T follicular helper cell (primary cell): ENCODE data around the gene CIITA.
"Not testable (repeated sequence)": the region's sequence is repeated elsewhere in the genome, so short reads cannot be mapped to it uniquely, and the experiment has no call there.

Experiments
- DNase-seq: peaks from one replicate; pipeline ENCODE4 v3.0.0-alpha.2; 2020; ENCODE audit warnings: low read depth

The CIITA gene

DNA sequence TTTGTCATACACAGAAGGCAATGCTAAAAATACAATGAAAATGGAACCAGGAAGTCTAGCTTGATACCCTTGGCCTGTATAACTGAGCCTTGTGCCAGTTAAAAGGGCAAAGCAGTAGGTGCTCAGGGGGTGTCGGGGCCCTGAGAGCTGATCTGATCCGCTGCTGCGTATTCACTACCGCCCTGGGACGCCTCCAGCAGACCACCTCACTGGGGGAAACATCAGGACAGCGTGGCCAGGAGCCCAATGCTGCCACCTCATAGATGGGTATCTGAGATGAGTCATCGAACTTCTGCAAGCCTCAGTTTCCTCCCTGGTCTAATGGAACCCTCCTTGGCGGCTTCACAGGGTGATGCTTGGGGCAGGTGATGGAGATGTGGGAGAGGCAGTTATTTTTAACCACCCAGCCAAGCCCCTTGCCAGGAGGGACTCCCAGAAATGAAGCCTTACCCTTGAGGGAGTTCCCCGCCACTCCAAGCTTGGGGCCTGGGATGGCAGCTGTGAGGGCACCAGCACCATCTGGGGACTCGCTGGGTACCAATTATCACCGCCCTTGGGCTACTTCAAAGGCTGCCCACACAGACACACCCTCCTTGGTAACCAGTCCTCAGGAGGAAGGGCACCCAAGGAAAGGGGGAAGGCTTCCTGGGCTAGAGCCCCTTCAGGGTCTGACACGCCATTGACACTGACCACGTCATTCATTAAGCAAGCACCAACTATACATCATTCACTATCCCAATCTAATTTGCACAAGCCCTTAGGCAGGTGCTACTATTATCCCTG, 57.5 kb downstream of the CIITA start:
- no peak for DNase-seq

DNA sequence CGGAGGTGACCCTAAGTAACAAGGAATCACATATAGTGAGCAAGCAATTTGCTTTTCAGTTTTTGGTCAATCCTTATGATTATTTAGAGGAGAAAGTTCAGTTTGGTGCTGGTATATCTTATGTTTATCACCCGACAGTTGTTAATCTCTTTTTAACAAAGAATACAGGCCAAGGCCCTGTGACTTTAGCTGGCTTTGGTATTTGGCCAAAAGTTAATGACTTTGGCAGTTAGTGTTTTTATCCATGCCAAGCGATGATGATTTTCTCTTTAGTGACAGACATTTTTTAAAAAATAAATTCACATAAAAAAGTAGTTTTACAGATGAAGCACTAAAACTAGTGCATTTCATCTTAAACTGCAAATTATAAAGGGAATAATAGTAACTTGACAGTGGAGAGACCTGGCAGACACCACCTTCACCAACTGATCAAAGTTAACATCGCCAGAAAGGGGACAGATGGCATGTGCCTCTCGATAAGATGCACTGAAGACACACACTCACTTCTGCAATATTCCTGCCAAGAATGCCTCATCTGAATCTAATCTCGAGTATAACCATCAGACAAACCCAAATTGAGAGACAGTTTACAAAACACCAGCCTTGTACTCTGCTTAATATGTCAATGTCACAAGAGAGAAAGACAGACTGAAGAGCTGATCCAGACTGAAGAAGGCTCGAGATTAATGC, 58.4 kb downstream of the CIITA start:
- no peak for DNase-seq

DNA sequence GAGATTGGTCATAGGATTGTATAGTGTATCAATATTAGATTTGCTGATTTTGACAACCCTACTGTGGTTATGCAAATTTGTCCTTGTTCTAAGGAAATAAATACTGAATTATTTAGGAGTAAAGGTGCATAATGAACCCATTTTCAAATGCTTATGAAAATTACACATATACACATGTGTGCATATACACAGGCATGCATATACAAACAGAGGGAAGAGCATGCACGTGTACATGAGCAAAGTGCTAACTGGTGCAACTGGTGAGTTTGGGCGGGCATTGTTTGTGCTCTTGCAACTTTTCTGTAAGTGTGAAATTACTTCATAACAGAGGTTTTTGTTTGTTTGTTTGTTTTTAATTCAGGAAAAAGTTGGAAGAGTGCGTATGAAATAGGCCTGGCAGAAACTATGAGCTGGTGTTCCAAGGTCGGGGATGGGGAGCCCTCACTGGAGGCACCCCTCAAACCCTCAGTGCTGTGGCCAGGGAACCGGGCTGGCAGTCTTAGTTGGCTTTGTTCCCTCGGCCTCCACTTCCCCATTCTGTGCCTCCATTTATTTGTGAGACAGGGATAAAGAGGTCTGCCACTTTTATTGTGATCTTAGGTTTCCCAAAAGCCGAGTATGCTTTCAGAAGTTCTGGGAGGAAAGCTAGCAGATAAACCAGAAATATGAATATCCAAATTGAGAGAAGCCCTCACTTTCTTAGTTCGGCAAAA, 59.4 kb downstream of the CIITA start:
- no peak for DNase-seq

DNA sequence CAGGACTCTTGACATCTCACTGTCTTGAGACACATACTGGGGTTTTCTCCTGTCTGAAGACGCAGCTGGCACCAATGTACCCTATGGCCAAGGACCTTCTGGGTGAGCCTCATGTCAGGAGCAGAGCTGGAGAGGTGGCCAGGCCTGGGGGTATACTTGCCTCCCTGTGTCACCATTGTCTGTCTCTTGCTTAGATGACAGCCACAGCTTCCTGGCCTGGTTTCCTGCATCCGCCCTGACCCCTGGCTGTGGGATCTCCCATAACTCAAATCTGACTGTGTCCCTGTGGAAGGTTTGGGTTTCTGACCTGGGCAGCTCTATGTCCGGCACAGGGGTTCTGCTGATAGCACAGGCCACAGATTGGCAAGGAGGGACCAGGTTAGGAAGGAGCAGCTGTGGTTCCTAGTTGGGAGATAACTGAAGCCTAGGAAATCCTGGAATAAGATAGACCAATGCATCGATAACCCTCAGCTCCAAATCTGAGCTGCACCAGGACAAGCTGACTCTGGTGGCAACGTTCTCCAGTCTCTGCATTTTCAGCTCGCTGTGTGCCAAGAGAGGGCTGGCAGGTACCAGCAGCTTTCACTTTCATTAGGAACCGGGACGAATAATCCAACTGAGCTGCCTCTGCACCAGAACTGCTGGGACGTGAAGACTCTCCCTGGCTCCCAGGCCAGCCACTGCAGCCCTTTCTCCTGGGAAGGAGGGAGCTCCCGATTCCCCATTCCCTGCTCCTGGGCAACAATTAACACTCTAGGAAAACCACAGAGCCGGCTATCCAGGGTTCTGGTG, 60.3 kb downstream of the CIITA start:
- no peak for DNase-seq

DNA sequence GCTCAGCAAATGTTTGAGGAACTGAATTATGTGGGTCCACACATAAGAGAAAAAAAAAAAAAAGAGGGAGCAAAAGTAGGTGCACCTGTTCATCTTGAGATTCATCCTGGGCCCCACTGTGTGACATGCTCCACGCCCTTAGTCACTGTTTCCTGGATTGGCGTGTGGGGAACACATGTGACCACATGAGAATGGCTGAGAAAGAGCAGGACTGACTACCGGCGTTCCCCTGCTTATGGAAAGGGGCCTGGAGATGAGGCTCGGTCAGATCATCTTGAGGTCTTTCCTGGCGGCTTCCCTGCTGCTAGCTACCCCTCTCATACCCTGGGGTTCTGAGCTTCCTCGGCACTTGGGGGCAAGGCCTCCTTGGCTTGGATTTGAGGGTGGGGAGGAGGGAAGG, 61.3 kb downstream of the CIITA start:
- DNase-seq: no peak

DNA sequence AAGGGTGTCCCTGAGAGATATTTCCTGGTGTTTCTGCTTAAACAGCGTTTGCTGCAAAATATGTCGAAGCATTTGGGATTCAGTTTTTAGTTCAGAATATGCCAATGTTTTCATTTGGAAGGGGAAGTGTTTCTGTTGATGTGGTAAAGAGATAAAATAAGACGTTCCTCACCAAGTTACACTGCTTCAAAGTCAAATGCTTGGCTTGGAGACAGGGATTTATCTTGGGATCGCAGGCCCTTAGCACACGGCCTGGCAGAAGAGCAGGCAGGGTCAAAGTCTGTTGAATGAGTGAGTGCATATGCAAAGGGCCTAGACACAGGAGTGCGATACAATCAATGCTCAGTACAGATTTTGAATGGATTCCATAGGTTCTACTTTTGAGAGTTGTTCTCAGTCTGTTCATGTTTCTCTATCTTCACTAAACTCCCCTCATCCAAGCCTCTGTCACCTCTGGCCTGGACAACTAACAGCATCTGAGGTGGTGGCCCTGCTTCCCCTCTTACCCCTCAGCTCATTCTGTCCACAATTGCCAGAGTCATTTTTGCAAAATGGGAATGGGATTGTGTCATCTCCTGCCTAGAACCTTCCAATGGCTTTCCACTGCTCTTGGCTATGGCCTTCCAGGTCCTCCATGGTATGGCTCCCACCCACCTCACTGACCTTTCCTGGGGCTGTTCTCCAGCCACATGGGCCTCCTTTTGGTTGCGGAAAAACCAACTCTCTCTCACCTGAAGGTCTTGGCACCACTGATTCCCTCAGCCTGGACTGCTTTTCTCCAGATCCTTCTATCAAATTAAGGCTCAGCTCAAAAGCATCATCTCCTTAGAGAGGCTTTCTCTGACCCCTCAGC, 62.0 kb downstream of the CIITA start:
- DNase-seq: no peak

DNA sequence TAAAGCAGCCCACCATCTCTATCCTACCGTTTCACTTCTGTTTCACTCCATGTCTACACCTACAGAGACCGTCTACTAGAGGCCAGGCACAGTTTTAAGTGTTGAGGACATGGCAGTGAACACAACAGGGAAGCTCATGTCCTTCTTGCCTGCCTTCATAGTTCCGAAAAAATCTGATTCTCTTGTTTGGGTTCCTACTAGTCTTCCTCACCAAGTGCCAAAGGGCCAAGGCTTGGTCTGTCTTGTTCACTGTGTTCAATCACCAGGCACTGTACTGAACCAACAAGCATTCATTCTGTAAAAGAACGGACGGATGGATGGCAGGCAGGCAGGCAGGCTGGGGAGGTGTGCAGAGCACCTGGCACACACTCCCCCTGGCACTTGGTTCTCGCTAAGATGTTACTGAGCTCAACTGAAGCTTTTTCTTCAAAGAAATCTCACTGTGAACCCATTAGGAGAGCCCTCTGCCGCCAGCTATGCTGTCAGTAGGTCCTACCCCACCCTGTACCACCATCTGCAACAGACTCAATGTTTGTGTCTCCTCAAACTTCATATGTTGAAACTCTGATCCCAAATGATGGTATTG, 62.7 kb downstream of the CIITA start:
- DNase-seq: no peak

DNA sequence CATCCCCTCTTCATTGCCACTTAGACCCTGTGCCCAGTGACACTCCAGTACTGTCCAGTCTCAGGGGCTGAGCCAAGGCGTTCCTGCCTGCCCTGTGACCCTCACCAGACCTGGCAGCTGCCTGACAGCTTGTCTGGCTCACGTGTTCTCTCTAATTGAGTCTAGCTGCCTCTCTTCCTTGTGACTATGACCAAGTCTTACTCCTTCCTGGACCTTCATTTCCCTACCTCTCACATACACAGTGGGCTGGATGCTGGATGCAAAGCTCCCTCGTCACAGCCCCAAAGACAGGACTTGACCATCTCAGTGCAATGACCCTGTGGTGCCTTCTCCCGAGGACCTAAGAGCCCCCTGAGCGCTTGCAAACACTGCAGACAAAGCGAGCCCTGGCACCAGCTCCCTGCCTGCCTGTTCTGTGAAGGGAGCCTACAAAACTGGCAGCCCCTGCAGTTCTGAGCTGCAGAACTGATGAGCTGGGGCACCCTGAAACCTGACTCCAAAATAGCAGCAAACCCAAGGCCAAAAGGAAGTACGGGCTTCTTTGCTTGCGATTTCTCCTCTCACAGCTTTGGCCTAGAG, 63.6 kb downstream of the CIITA start:
- no peak for DNase-seq

DNA sequence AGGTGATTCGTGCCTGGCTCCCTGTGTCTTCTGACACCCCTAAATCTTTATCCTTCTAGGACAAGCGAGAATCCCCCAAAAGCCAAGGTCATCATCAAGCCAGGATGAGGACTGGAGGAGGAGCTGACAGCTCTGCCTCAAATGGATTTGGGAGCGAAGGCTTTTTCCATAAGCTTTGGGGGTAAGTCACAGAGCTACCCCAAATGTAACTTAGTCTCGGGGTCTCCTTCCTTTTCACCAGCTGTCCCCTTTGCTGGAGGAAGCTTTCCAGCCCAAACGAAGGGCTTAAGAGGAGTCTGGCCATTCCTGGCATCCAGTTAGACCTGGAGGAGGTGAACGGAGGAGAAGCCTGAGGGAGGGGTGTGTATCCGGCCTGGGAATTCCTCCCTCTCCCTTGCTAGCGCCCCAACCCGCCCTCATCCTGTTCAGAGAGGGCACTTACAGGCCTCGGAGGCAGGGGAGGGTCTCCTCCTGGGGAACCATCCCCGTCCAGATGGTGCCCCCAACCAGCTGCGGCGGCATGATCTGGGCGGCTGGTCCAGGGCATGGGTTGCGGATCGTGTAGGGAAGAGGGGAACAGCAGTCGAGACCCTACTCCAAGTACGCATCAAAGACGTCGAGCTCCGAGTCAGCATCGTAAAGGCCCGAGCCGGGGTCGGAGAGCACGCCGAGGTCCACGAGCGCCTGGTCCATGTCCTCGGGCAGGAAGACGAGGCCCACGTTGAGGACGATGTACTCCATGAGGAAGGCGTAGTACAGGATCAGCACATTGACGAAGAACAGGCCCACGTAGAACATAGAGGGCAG, 64.3 kb downstream of the CIITA start:
- no peak for DNase-seq

DNA sequence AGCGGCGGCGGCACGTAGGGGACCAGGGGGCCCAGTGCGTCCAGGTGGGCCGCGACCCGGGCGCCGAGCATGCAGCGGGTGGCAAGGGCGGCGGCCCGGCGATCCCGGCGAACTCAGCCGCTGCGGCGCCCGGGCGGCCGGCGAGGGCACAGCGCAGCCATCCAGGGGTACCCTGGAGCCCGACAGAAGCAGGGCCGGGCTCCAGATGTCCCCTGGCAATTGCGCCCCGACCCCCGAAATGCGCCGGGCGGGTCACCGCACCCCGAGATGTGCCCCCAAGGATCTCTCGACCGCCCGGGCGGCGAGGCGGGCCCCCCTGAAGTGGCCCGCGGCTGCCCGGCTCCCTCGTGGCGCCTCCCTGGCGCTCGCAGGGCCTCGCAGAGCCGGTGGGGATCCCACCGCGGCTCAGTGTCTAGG, 64.9 kb downstream of the CIITA start:
- DNase-seq: not testable (repeated sequence)

DNA sequence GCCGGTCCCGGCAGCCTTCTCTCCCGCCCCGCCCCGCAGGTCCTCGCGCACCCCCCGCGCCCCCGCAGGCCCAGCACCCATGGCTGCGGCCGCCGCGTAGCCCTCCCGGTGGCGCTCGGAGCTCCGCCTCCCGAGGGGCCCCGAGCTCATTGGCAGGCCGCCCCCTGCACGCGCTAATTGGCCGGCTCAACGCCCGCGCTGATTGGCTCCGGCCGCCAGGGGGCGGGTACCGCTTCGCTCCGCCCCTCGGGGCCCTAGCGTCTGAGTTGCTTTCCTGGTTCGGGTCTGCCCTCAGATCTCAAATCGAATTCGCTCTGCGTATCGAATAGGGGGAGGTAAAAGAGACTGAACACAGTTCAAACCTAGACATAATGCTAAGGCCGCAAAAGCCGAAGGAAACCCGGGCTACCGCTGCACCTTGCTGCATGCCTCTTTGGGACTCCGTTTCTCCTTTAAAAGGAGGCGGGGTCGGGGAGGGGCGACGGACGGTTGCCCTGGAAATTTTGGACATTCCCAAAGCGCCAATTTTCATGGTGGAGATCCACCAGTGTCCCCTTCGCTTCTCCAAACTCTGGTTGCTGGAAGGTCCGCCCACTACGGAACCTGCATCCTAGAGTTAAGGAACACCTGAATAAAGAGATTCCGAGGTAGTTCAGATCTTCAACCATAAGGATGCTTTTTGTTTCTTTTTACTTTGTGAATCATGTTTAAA, 65.5 kb downstream of the CIITA start, which contains the start of gene DEXI:
Gene DEXI, minus strand, starts transcription at position 117 of the 712 bp plus-strand sequence. CDS start 463 bp downstream, outside the sequence.
- peak; percentile 91 for DNase-seq

DNA sequence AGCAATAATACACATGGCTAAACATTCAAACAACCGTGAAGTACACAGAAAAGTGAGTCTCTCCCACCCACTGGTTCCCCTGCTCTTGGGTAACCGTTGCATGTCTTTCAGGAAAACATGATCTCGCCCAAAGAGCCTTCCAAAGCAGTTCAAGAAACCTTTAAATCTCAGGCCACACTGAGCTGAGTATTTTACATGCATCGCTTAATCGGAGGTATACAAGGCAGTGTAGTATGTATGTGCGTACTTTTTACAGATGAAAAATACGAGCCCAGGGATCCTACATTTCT, 66.0 kb downstream of the CIITA start:
- DNase-seq: no peak

DNA sequence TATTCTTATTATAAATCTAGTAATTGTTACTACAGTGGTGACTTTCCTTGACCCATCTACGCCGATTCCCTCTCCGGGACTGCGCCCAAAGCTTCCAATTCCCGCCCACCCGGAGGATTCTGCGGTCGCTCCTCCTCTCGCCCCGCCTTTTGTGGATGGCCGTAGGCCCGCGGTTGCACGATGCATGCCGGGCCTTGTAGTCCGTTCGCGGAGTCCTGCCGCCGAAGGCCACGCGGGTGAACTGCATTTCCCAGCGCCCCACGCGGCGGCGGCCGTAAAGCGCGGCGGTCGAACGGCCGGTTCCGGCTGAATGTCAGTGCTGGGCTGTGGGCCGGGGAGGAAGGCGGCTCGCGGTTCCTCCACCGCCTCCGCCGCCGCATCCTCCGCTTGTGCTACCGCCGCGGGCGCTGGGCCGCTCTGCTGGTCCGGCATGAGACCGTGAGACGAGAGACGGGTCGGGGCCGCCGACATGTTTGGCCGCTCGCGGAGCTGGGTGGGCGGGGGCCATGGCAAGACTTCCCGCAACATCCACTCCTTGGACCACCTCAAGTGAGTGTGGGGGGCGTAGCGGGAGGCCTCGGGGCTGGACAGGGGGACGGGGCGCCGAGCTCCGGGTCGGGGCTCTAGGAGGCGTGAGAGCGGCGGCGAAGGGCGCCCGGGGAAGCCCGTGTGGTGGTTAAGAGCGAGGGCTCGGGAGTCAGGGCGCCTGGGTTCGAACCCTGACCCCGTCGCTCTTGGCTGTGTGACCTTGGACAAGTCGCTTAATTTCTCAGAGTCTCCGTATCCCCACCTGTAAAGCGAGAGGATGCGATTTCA, 67.5 kb downstream of the CIITA start, which contains the start of gene CLEC16A:
Gene CLEC16A, plus strand, starts transcription at position 316 of the 816 bp plus-strand sequence. Its CDS starts 154 bp downstream, at position 470.
- DNase-seq: peak; percentile 92

DNA sequence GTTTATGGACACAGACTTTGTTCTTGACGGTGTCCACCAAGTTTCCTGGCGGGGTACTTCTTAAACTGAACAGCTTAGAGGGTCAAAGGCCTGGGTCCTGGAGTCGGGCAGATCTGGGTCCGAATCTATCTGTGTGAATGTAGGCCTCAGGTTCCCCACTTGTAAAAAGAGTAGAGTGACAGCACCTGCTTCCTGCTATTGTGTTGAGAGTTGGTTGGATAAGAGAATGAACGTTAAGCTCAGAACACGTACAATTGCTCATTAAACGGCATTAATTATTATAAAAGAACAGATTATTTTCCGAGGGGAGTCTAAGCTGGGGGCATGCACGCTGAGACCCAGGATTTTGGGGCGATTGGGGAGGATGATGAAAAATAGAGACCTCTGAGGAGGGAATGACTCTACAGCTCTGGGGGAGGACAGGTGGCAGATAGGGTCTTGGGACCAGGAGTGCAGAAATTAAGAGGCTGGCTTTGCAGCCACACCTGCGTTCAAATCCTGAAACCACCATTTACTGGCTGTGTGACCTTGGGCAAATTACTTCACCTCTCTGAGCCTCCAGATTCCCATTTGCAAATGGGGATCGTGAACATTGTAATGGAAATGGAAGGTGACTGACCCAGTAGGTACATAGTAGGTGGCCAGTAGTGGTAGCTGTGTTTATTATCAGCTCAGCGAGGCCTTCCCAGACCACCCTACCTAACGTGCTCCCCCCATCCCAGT, 68.2 kb downstream of the CIITA start:
- no peak for DNase-seq

DNA sequence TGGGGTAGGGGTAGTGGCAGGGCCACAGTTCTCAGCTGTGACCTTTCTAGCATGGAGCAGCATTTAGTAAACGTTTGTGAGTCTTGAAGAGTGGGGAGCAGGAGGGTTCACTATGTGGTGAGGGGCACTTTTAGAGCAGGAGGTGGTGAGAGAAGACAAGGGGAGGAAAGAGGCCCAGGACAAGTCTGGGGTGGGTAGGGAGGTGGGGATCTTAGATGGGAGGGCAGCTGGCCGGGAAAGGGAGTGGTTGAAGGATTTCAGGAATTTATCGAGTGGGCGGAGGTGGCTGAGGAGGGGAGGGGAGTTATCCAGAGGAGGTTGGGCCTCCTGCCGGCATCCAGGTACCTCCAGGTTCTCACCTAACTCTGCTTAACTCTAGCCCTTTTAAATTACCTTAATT, 69.3 kb downstream of the CIITA start:
- no peak for DNase-seq

DNA sequence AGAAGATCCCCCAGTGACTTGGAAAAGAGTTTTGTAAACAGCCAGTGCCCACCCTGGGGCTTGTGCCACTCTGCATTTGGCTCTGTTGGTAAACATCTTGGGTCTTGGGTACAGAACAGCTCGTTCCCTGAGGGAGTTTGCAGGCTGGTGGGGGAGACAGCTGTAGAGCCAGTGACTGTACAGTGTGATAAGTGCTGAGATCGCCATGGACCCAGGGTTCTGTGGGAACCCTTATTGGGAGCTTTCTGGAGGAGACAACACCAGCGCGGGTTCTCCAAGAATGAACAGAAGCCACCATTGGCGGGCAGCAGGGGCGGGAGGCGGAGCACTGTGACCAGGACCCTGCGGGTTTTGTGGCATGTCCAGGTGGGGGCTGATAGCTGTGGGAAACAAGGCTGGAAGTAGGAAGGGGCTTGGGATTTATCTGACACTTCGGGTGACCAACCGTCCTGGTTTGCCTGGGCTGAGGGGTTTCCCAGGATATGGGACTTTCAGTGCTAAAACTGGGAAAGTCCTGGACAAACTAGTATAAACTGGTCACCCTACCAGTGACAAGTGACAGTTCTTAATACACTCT, 70.3 kb downstream of the CIITA start:
- DNase-seq: no peak

DNA sequence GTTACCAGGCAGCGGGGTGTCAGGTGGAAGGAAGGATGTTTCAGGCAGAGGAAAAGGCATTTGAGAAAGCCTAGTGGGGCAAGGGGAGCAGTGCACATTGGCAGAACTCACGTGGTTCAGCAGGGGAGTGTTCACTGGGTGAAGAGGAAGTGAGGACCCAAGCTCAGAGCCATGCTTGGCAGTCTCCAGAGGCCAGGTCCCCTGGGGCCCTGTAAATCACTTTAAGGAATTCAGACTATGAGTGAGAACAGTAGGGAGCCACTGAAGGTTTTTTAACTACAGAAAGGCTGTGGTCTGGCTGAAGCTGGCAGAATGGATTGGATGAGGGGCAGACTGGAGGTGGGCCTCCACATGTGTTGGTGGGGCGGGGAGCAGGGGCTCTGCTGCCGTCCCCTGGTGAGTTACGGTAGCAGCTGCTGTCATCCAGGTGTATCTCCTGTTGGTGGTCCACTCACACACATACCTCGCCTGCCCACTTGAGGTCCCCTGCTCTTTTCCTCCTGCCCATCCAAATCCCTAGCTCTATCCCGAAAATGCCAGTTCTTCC, 72.5 kb downstream of the CIITA start:
- peak; percentile 26 for DNase-seq
